A204.1 (cell line): ENCODE measurements around the gene KRTAP3-2.

Experiments
- FAIRE-seq: peaks from 2 replicates; lab custom pipeline; 2012; peaks lifted over from hg19 to GRCh38; lab: Jason Lieb, UNC

KRTAP3-2 gene

DNA sequence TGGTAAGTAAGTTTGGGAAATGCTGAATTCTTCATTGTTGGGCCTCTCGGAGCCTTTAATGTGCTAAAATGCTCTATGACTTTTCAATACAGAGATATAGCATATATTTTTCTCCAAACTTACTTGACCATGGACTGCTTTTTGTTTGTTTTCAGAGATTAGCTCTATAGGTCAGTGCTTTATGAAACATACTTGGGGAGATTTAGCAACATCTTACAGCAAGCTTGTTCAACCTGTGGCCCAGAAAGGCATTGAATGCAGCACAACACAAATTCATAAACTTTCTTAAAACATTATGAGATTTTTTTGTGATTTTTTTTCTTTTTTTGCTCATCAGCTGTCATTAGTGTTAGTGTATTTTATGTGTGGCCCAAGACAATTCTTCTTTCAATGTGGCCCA lies 10.2 kb upstream of the KRTAP3-2 start:
- no peak for FAIRE-seq

DNA sequence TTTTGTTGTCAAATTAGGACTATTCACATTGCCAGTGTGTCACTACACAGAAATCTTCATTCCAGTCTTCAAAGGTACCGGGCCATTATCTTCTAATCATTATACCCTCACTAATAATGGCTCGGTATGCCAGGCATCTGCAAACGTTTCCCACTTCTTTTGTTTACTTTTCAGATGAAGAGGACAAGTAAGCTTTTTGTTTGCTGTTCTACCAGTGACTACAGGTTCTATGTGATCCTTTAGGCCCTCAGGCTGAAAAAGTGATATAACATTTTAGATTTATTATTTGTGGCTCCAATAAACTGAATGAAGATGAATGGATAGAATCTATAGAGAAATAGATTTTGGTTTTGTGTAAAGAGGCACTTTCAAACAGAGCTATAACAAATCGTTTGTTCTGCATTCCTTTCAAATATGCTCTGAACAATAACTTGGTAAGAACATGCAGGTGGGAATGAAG lies 9.6 kb upstream of the KRTAP3-2 start:
- FAIRE-seq, result no peak

DNA sequence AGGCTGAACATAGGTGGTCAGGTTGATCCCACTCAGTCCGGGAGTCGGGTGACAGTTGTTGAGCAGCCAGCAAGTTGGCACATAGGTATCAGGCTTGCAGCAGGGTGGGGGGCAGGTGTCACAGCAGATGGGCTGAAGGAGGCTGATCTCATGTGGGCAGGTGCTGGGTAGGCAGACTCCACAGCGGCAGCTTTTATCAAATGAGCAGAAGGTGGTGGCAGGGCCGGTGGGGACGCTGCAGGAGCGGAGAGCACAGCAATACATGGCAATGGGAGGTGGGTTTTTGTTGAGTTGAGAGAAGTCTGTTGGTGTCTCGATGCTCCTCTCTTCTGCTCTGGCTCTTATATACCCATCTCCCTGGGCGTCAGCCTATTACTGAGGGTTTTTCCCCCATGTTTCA lies 9.1 kb upstream of the KRTAP3-2 start, which contains the start of gene KRTAP3-1:
TSS of gene KRTAP3-1 (minus strand) at position 318 of the 400 bp plus-strand sequence. CDS start at position 264, 54 bp downstream.
- no peak for FAIRE-seq

GRCh38 chr17:41004397-41004796 lies 4.7 kb upstream of the KRTAP3-2 start:
- FAIRE-seq, result no peak

DNA sequence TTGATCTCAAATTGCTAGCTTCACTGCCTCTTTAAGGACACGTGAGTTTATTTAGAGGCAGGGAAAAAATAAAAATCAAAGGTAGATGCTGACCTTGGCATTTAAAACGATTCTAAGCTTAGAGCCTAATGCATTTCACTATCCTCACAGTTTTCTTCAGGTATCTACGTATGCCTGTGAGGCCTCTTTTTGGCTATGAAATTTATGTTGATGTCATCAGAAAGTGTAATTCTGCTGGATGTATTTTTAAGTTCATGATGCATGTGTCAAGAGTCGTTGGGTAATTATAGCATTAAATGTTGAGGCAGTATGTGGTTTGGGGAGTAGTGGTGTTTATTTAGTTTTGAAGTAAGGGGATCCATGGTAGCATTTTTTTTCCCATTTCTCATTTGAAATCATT lies 4.2 kb upstream of the KRTAP3-2 start:
- no peak for FAIRE-seq

GRCh38 chr17:41002814-41003213 lies 3.1 kb upstream of the KRTAP3-2 start:
- FAIRE-seq, result no peak

DNA sequence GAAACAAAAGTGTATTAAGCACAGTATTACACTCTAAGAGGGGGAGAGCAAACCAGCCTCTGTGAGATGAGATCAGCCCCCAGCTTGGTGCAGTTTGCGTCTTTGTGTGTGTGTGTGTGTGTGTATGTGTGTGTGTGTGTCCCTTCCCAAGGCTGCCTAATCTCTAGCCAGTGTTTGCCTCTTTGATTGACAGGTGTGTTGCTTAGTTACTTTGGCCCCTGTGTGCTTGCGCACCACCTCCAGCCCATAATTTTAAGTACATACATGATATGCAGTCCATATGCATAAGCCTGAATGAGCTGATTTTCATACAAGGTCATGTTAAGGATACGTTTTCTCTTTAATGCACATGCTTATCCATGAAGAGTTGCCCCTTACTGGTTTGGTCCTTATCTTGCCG lies 2.1 kb upstream of the KRTAP3-2 start:
- FAIRE-seq, result no peak

GRCh38 chr17:40997361-40997760 lies 2.3 kb downstream of the KRTAP3-2 start:
- FAIRE-seq, result no peak

- no peak for FAIRE-seq
Observed at GRCh38 chr17:40996829-40997228, 2.9 kb downstream of the KRTAP3-2 start.

- FAIRE-seq, result no peak
Observed at GRCh38 chr17:40995116-40995515, 4.6 kb downstream of the KRTAP3-2 start.

- no peak for FAIRE-seq
Observed at GRCh38 chr17:40993839-40994238, 5.9 kb downstream of the KRTAP3-2 start, which contains the start of gene KRTAP3-3. Gene KRTAP3-3 (minus strand): TSS chr17:40994164. CDS start chr17:40994097, 67 bp downstream.

GRCh38 chr17:40993084-40993483 lies 6.6 kb downstream of the KRTAP3-2 start:
- no peak for FAIRE-seq

GRCh38 chr17:40992666-40993065 lies 7.0 kb downstream of the KRTAP3-2 start:
- FAIRE-seq, result no peak

- no peak for FAIRE-seq
Observed at GRCh38 chr17:40986920-40987319, 12.8 kb downstream of the KRTAP3-2 start.

DNA sequence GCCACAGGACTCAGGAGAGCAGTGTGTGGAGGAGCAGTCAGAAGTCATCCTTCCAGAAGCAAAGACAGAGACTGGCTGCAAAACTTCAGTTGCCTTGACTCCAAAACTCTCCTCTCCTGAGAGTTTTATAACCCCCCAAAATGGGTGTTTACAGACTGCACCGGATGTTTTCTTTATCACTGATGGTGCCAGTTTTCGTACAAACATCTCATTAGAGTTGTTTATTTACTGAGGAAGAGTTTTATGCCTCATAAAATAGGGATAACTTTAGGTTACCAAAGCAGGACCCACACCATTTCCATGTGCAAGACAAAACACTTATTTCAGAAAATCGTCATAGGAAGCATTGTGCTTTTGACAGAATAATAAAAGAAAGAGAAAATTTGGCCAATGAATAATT lies 15.5 kb downstream of the KRTAP3-2 start, which contains the start of gene KRT40:
TSS of gene KRT40 (minus strand) at position 101 of the 400 bp plus-strand sequence. CDS start at position 48, 53 bp downstream.
- FAIRE-seq, result no peak

- no peak for FAIRE-seq
Observed at GRCh38 chr17:40981115-40981514, 18.6 kb downstream of the KRTAP3-2 start.

DNA sequence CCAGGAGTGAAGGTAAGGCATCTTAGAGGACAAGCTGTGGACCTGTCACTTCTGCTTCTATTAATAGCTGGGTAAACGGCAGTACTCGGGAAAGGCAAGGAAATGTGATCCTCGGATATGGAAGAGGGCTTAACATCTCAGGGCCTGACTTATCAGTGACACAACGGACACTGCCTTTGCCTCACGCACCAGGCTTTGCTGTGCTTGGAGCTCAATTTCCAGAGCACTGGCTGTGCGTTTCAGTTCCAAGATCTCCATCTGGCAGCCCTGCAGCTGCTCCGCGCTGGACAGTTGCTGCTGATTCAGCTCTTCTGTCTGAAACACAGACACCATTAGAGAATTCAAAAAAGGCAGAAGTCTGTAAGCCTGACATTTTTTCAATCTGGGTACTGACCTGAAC lies 19.1 kb downstream of the KRTAP3-2 start:
- no peak for FAIRE-seq

- no peak for FAIRE-seq
Observed at GRCh38 chr17:40980117-40980516, 19.6 kb downstream of the KRTAP3-2 start.

DNA sequence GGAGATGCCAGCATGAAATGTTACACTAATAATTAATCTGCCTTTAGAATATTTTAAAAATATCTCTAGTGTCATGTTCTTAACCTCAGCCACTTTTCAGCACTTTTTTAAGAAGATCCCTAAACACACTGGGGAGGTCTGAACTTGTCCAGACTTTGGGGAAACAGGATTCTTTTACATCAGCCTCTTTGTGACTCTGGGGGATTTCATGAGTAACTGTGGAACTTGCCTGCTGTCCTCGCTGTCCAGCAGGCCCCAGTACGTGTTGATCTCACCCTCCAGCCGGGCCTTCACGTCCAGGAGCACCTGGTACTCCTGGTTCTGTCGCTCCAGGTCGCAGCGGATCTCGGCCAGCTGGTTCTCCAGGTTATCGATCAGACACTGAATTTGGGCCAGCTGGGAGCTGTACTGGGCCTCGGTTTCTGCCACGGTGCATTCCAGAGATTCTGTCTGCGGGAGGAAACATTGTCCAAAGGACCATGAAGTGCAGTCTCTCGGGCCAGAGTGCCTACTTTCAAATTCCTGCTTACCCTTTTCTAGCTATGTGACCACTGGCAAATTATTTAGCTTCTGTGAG lies 21.0 kb downstream of the KRTAP3-2 start:
- FAIRE-seq, result no peak

- FAIRE-seq, result no peak
Observed at GRCh38 chr17:40975516-40975915, 24.2 kb downstream of the KRTAP3-2 start.

DNA sequence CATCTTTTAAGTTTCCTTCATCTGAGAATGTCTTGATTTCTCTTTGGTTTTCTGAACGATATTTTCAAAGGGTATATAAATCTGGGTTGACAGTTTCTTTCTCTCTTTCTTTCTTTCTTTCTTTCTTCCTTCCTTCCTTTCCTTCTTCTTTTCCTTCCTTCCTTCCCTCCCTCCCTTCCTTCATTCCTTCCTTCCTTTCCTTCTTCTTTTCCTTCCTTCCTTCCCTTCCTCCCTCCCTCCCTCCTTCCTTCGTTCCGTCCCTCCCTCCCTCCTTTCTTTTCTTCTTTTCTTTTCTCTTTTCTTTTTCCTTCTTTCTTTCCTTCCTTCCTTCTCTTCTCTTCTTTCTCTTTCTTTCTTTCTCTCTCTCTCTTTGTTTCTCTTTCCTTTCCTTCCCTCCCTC lies 25.3 kb downstream of the KRTAP3-2 start:
- no peak for FAIRE-seq

DNA sequence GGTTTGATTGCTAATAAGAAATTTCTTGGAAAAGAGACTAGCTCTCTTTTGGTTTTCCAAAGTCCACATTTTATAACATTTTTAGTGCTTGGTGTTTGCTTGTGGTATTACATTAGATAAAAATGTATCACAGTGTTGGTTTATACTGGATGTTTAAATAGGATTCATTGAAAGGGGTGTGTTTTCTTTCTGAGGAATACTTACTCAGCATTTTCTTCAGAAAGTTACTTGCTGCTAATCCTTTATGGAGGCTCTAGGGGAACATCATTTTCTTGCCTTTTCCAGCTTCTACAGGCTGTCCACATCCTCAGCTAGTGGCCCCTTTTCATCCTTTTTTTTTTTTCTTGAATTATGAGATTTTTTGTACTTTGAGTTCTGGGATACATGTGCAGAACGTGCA lies 32.1 kb downstream of the KRTAP3-2 start:
- FAIRE-seq, result no peak

GRCh38 chr17:40966848-40967247 lies 32.9 kb downstream of the KRTAP3-2 start, which contains the start of gene KRT39:
Gene KRT39 (minus strand): TSS chr17:40966948. CDS start chr17:40966856, 92 bp downstream.
- FAIRE-seq, result no peak

DNA sequence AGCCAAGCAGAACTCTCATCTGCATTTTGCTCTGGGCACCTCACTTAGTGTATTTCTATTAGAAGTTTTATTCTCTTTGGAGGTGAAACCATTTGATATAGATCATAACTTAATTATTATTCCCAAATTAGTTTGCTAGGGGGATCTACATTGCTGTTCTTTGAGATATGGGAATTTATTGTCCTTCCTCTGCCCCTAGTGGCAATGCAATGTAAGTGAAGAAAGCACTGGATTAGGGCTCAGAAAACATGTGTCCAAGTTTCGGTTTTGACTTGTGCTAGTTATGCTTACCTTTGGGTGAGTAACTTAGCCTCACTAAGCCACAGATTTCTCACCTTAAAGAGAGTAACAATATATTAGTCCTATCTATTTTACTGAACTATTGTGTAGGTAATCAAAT lies 35.9 kb downstream of the KRTAP3-2 start:
- FAIRE-seq, result peak; percentile 6
